ENCODE results near the gene NFAM1. TPM values are rescaled to one million over a fixed set of nuclear protein-coding genes. Genes with fewer than 3 reads are reported as not detected.

The NFAM1 gene
- total and polyA plus RNA-seq, 3 donors from 2014 or later = 0.71 to 2.8 (median 1.2) TPM

DNA sequence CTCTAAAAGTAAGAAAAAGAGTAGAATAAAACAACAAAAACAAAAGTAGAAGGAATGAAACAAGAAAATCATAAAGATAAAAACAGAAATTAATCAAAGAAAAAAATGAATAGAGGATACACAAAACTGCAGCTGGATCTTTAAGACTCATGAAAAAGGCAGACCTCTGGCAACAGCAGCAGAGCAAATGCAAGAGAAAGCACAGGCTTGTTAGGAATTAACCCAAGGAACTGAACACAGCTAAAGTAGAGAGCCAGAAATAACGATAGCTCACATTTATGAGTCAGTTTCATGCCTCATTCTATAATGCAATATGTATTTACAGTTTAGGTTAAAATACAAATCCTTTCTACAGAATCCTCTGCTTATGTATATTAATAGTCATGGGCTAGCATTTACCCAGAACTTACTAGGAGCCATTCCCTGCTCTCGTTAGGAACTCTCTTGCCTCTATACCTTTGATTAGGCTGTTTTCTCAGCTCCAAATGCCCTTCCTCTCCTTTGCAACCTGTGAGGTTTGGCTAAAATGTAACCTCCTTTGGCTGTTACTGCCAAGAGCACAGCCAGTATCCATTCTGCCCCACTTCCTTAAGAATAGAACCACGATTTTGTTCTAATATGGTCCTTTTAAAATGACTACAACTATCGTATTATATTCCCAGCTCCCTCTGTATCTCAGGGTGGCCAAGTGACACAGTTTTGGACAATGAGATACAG, 38.3 kb upstream of the NFAM1 start:
- intact Hi-C loops (cut with DNase I; ENCODE audit: low total_unique reads) = no loop called here
- WGBS, 2 donors = 51 to 54% methylated on average over 4 of the region's 4 CpGs

DNA sequence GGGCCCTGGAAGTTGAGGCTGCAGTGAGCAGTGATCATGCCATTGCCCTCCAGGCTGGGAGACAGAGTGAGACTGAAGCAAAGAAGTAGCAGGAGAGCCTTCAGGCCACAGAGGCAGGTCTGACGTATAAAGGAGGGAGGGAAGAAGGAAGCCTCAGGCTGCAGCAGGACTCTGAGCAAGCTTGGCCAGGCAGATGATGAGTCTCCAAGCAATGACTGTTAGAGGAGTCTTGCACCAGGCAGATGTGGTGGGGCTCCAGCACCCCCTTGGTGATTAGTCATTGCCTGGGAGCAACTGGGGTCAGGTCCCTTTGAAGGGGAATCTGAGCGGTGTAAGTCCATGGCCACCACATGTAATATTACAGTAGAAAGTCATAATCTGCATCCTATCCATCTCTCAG, 36.6 kb upstream of the NFAM1 start:
- Histone ChIP-seq H3K27me3 (no peaks in the 10 kb centered on the region), H3K27ac (no peak overlapping the region), H3K9me3 (no peaks in the 10 kb centered on the region), H3K36me3 (ENCODE audit: low read depth, missing control alignments) (no peaks in the 10 kb centered on the region), H3K4me3 (no peak overlapping the region), H3K4me1 (no peaks in the 10 kb centered on the region)
- 80 to 97% methylated on average over 2 of the region's 2 CpGs for WGBS, 2 donors
- no peak for DNase-seq
- TF ChIP-seq, protein P1, sequence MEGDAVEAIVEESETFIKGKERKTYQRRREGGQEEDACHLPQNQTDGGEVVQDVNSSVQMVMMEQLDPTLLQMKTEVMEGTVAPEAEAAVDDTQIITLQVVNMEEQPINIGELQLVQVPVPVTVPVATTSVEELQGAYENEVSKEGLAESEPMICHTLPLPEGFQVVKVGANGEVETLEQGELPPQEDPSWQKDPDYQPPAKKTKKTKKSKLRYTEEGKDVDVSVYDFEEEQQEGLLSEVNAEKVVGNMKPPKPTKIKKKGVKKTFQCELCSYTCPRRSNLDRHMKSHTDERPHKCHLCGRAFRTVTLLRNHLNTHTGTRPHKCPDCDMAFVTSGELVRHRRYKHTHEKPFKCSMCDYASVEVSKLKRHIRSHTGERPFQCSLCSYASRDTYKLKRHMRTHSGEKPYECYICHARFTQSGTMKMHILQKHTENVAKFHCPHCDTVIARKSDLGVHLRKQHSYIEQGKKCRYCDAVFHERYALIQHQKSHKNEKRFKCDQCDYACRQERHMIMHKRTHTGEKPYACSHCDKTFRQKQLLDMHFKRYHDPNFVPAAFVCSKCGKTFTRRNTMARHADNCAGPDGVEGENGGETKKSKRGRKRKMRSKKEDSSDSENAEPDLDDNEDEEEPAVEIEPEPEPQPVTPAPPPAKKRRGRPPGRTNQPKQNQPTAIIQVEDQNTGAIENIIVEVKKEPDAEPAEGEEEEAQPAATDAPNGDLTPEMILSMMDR (IDR thresholded peaks at IDR 0.05) = no peak
- no peak for TF ChIP-seq POLR2A (IDR thresholded peaks at IDR 0.05)
- intact Hi-C loops (cut with DNase I; ENCODE audit: low total_unique reads) = no loop called here

More for the DNA sequence above, 38.3 kb upstream of the NFAM1 start:
- Histone ChIP-seq H3K4me1 (no peaks in the 10 kb centered on the region), H3K27ac (no peak overlapping the region), H3K9me3 (no peaks in the 10 kb centered on the region), H3K27me3 (no peaks in the 10 kb centered on the region), H3K4me3 (no peak overlapping the region), H3K36me3 (ENCODE audit: low read depth, missing control alignments) (no peaks in the 10 kb centered on the region)
- DNase-seq = no peak
- no peak for TF ChIP-seq POLR2A (IDR thresholded peaks at IDR 0.05)
- TF ChIP-seq, protein P1 (IDR thresholded peaks at IDR 0.05) = no peak

DNA sequence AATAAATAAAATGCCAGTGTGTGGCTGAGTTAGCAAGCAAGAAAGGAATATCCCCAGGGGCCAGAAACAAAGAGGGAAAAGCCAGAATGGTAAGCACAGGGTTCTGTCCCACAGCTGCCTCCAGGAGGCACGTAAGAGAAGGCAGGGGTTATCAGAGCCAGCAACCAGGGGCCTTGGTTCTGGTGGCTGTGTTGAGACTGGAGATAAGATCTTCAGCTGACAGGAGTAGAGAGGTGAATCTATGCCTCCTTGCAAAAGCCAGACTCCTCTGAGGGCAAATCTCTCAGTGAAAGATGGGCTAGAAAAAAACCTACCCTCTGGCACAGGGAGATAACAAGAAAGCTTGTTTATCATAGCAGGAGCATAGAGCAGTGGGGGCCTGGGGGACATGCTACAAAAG, 29.8 kb upstream of the NFAM1 start:
- Histone ChIP-seq H3K27ac (no peak overlapping the region), H3K36me3 (ENCODE audit: low read depth, missing control alignments) (no peaks in the 10 kb centered on the region), H3K9me3 (no peaks in the 10 kb centered on the region), H3K4me1 (no peaks in the 10 kb centered on the region), H3K27me3 (no peaks in the 10 kb centered on the region), H3K4me3 (no peak overlapping the region)
- WGBS, 2 donors = 75 to 81% methylated on average over 1 of the region's 1 CpG
- DNase-seq = no peak
- intact Hi-C loops (cut with DNase I; ENCODE audit: low total_unique reads) = no loop called here
- TF ChIP-seq, protein P1 (IDR thresholded peaks at IDR 0.05) = no peak
- no peak for TF ChIP-seq POLR2A (IDR thresholded peaks at IDR 0.05)

DNA sequence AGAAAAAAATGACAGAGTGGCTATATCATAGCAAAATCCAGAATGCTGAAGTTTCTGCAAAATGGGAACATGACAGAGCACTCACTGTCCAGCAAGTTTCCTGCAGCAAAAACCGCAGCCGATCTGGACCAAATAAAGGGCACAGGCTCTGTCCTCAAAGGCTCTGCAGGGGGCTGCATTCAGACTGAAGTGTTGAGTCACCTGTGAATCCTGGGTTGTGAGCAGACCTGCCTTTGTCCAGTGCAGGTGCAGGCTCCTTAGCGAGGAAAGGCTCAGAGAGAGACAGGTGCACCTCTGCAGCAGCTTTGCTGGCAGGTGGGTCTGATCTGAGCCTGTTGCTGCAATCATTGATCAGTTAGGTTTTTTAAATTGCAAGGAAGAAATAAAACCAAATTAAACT, 29.3 kb upstream of the NFAM1 start:
- no peak for DNase-seq
- Histone ChIP-seq H3K9me3 (no peaks in the 10 kb centered on the region), H3K4me1 (no peaks in the 10 kb centered on the region), H3K27me3 (no peaks in the 10 kb centered on the region), H3K27ac (no peak overlapping the region), H3K36me3 (ENCODE audit: low read depth, missing control alignments) (no peaks in the 10 kb centered on the region), H3K4me3 (no peak overlapping the region)
- intact Hi-C loops (cut with DNase I; ENCODE audit: low total_unique reads) = no loop called here
- TF ChIP-seq, protein P1 (IDR thresholded peaks at IDR 0.05) = no peak
- TF ChIP-seq POLR2A (IDR thresholded peaks at IDR 0.05) = no peak
- 88 to 89% methylated on average over 3 of the region's 3 CpGs for WGBS, 2 donors
